Kidney epithelial cell (primary cell): Measurements from ENCODE around the gene CEP162. TPM values are rescaled to one million over a fixed set of nuclear protein-coding genes. Genes with fewer than 3 reads are reported as not detected.
"Not testable (repeated sequence)": the region's sequence is repeated elsewhere in the genome, so short reads cannot be mapped to it uniquely, and the experiment has no call there.

Source experiments
- DNase-seq: peaks from one replicate; pipeline ENCODE4 v3.0.0-alpha.2; 2010; ENCODE audit warnings: low read depth
- H3K27me3 ChIP-seq: 2 replicates; pipeline ENCODE4 v1.6.0; 2011; ENCODE audit warnings: low read length; ENCODE audit not compliant: control insufficient read depth, insufficient read depth
- H3K36me3 ChIP-seq: 2 replicates; pipeline ENCODE4 v1.5.1; 2011; ENCODE audit warnings: low read length; ENCODE audit not compliant: control insufficient read depth, insufficient read depth
- H3K4me3 ChIP-seq: 2 replicates; pipeline ENCODE4 v1.5.1; 2011; ENCODE audit warnings: low read depth, mild to moderate bottlenecking, control low read depth, low read length
- total RNA-seq: library from RNA; depleted of rRNA; stranded (reverse); fragments of >200 nt; gene quantifications from 2 replicates; pipeline ENCODE4 v1.2.3, GENCODE V29; 2015
- TF ChIP-seq, protein P1 (sequence below): IDR thresholded peaks from 2 replicates; pipeline ENCODE4 v1.5.1; 2011; ENCODE audit warnings: mild to moderate bottlenecking, moderate library complexity, low read length, control low read depth, inconsistent platforms; ENCODE audit not compliant: insufficient read depth, poor library complexity, severe bottlenecking

Gene CEP162
- total RNA-seq, 1 donor from 2014 or later: 6.3 TPM

DNA sequence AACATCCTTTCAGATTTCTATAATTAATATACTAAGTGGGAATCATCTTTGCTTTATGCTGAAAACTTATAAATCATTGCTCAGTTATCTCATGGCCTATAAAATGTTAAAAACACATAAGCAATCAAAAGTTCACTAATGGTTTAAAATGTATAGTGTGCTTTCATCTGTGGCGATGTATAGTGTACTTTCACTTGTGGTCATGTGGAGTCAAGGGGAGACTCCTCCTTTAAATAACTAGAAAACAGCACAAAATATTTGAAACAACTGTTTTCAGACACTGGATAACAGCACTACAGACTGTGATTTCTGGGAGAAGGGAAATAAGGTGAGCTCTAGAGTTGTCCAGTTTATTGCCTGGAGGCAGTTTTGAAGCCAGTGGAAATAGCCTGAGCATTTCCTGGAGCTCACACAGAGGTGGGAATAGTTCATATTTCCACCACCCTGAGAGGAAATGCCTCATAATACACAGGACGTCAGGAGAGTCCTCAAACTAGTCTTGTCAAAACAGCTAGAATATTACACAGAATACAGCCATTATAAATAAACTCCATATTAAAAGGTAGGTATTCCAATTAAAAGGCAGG is 89.4 kb downstream of the CEP162 start:
- H3K36me3 ChIP-seq: no peaks in the 10 kb centered on the region
- no peak overlapping the region for H3K4me3 ChIP-seq
- no peak for DNase-seq
- TF ChIP-seq, protein P1, sequence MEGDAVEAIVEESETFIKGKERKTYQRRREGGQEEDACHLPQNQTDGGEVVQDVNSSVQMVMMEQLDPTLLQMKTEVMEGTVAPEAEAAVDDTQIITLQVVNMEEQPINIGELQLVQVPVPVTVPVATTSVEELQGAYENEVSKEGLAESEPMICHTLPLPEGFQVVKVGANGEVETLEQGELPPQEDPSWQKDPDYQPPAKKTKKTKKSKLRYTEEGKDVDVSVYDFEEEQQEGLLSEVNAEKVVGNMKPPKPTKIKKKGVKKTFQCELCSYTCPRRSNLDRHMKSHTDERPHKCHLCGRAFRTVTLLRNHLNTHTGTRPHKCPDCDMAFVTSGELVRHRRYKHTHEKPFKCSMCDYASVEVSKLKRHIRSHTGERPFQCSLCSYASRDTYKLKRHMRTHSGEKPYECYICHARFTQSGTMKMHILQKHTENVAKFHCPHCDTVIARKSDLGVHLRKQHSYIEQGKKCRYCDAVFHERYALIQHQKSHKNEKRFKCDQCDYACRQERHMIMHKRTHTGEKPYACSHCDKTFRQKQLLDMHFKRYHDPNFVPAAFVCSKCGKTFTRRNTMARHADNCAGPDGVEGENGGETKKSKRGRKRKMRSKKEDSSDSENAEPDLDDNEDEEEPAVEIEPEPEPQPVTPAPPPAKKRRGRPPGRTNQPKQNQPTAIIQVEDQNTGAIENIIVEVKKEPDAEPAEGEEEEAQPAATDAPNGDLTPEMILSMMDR: no peak
- no peaks in the 10 kb centered on the region for H3K27me3 ChIP-seq

DNA sequence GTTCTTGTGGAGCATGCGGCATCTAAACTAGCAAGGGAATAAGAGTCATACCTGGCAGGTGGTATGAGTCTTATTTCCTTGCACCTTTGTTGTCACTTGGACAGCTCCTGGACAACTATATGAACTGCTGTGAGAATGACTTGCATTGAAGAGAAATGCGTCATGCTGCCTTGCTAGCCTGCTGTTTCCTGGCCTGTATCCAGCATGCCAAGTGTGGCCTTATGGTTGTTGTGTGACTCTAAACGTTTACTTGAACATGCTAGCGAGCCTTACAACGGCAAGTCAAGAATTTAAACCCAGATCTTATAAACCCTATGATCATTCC is 90.4 kb downstream of the CEP162 start:
- DNase-seq: no peak
- no peaks in the 10 kb centered on the region for H3K27me3 ChIP-seq
- H3K4me3 ChIP-seq: no peak overlapping the region
- no peaks in the 10 kb centered on the region for H3K36me3 ChIP-seq
- TF ChIP-seq, protein P1: no peak

DNA sequence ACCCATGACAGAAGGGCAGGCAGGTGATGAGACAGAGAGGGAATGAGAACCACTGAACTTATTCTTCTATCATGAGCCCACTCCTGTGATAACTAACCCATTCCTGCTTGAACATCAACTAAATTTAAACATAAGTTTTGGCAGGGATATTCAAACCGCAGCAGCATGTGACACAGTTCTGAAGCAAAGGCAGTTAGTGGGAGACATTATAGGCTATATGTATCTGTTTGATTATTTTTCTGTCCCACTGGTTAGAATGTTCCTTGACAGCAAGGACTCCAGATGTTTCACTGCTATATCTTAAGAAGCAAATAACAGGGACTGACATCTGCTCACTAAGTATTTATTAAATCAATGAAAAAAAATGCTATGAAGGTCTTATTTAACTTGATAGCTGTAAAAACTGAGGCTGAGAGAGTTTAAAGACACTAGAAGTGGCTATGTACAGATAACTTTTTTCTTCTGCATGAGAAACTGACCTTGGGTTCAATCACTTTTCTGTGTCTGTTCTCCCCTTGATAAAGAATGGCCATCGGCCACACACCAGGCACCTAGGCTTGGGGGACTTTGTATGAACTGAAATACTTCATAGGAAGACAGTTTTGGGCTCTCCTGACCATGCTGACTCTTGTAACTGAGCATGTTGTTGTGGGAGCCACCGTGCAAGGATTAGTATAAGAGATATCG is 90.9 kb downstream of the CEP162 start:
- TF ChIP-seq, protein P1: no peak
- no peaks in the 10 kb centered on the region for H3K36me3 ChIP-seq

DNA sequence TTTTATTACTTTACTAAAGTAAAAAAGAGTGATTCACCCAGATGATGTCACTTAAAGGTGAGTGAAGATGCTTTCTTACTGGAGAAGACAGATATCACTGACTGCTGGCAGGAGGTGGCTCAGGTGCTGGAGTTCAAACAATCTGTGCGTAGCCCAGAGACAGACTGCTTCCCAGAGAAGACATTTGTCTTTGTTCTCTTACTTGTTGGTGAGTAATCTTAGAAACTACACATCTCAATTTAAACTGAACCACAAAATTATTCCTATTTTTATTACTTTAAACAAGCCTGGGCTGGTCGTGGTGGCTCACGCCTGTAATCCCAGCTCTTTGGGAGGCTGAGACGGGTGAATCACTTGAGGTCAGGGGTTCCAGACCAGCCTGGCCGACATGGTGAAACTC is 92.2 kb downstream of the CEP162 start:
- no peaks in the 10 kb centered on the region for H3K27me3 ChIP-seq
- no peak overlapping the region for H3K4me3 ChIP-seq
- TF ChIP-seq, protein P1: no peak
- no peaks in the 10 kb centered on the region for H3K36me3 ChIP-seq
- DNase-seq: no peak

More for the DNA sequence above, 90.9 kb downstream of the CEP162 start:
- no peaks in the 10 kb centered on the region for H3K27me3 ChIP-seq
- no peak overlapping the region for H3K4me3 ChIP-seq
- DNase-seq: no peak

DNA sequence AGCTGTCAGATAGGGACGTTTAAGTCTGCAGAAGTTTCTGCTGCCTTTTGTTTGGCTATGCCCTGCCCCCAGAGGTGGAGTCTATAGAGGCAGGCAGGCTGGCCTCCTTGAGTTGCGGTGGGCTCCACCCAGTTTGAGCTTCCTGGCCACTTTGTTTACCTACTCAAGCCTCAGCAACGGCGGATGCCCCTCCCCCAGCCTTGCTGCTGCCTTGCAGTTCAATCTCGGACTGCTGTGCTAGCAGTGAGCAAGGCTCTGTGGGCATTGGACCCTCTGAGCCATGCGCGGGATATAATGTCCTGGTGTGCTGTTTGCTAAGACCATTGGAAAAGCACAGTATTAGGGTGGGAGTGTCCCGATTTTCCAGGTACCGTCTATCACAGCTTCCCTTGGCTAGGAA is 94.1 kb downstream of the CEP162 start:
- not testable (repeated sequence) for DNase-seq, H3K36me3 ChIP-seq, H3K4me3 ChIP-seq, H3K27me3 ChIP-seq

DNA sequence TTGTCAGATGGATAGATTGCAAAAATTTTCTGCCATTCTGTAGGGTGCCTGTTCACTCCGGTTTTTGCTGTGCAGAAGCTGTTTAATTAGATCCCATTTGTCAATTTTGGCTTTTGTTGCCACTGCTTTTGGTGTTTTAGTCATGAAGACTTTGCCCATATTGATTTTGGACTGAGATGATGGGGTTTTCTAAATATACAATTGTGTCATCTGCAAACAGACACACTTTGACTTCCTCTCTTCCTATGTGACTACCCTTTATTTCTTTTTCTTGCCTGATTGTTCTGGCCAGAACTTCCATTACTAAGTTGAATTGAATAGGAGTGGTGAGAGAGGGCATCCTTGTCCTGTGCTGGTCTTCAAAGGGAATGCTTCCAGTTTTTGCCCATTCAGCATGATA is 97.9 kb downstream of the CEP162 start:
- H3K27me3 ChIP-seq, DNase-seq, H3K36me3 ChIP-seq, H3K4me3 ChIP-seq: not testable (repeated sequence)

DNA sequence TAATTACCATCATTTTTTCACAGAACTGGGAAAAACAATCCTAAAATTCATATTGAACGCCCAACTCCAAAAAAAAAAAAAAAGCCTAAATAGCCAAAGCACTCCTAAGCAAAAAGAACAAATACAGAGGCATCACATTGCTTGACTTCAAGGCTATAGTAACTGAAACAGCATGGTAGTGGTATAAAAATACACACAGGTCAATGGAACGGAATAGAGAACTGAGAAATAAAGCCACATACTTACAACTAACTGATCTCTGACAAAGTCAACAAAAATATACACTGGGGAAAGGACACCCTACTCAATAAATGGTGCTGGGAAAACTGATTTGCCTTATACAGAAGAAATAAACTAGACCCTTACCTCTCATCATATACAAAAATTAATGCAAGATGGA is 104.3 kb downstream of the CEP162 start:
- no peaks in the 10 kb centered on the region for H3K36me3 ChIP-seq
- no peaks in the 10 kb centered on the region for H3K27me3 ChIP-seq
- no peak overlapping the region for H3K4me3 ChIP-seq
- no peak for DNase-seq
- TF ChIP-seq, protein P1: no peak
